Limb (tissue), 2 donors: ENCODE data around the gene NGFR.

Experiments
- DNase-seq, 2 donors: peaks; one replicate each; pipeline ENCODE4 v3.0.0-alpha.2; 2016; ENCODE audit errors: extremely low spot score in 2 of 2

Gene NGFR

DNA sequence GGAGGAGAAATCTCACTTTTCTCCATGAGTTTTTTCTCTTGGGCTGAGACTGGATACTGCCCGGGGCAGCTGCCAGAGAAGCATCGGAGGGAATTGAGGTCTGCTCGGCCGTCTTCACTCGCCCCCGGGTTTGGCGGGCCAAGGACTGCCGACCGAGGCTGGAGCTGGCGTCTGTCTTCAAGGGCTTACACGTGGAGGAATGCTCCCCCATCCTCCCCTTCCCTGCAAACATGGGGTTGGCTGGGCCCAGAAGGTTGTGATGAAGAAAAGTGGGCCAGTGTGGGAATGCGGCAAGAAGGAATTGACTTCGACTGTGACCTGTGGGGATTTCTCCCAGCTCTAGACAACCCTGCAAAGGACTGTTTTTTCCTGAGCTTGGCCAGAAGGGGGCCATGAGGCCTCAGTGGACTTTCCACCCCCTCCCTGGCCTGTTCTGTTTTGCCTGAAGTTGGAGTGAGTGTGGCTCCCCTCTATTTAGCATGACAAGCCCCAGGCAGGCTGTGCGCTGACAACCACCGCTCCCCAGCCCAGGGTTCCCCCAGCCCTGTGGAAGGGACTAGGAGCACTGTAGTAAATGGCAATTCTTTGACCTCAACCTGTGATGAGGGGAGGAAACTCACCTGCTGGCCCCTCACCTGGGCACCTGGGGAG is 19.1 kb downstream of the NGFR start:
- peak in 1 of 2 donors; percentile 53 for DNase-seq

DNA sequence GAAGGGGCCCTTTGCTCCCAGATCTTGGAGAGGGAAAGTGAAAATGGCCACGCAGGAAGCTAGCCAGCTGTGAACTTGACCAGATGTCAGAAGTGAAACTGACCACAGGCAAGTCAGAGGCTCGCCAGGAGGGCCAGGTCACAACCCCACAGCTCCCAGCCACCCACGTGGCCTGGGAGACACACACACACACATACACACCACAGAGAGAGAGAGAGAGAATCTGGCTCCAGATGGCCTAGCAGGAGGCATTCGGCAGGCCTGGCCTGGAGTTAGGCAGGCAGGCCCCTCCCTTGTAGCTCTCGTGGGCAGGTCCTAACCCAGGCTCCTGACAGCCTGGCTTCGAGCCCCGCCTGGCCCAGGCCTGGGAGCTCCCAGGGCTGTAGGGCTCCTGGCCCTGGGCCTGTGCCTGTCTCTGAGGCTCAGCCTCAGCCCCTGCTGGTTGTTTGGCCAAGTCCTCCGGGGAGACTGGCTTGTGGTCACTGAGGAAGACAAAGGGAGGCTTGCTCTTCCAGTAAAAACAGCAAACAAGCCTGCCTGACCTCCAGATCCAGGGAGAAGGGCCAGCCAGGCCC is 20.2 kb downstream of the NGFR start:
- peak; percentile 80 to 90 for DNase-seq

DNA sequence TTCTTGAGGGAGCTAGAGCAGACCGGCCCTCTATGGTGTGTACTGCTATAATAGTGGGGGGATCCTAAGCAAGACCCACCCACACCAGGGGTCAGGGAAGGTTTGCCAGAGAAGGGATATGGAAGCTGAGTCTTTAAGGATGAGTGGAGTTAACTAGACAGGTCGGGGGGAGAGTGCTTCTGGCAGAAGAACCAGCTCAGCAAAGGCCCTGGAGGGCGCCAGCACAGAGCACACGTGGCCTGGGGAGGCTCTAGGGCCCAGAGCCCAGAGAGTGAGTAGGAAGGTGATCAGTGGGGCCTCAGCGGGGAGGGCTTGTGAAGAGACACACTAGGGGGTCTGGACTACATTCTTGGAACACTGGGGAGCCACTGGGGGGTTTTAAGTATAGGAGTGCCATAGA is 21.1 kb downstream of the NGFR start:
- DNase-seq, result peak in 1 of 2 donors; percentile 30

DNA sequence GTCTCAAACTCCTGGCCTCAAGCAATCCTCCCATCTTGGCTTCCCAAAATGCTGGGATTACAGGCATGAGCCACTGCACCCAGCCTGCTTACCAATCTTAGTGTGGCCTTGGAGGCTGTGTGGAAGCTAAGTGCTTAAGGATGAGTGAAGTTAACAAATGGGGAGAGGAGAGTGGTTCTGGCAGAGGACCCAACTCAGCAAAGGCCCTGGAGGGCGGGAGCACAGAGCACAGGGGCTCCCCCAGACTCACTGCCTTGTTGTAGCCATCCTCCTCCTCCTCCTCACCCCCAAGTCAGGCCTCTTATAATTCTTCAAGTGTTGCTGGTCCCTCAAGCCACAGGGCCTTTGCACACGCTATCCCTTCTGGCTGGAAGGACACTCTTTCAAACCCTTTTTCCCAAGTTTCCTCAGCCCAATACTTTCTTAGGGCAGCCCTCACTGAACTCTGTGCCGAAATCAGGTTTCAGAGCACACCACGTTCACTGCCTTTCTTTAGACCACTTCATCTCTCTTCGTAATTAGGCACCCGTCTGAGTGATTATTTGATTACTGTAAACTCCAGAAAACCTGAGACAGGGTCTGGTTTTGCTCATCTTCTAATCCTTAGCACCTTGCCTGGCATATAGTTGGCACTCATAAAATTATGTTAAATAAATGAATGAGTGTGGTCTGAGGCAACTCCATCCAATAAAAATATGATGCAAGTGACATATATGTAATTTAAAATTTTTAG is 23.4 kb downstream of the NGFR start:
- DNase-seq, result no peak

DNA sequence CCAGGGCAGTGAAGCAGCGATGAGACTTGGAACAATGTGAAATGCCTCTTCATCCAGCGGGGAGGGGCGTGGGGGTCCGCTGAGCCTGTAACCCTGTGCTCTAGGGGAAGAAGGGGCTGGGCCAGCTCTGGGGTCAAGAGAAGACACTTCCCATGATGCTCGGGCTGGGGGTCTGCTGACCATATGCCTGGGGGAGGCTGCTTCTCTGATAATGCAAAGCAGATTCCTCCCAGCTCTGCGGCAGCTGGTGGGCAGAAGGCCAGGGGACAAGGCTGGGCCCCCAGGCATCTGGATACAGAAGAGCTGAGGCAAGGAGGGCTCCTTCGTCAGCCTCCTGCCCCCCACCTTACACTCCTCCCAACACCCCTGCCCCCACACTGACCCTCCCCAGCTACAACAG is 24.7 kb downstream of the NGFR start:
- peak; percentile 68 to 74 for DNase-seq

DNA sequence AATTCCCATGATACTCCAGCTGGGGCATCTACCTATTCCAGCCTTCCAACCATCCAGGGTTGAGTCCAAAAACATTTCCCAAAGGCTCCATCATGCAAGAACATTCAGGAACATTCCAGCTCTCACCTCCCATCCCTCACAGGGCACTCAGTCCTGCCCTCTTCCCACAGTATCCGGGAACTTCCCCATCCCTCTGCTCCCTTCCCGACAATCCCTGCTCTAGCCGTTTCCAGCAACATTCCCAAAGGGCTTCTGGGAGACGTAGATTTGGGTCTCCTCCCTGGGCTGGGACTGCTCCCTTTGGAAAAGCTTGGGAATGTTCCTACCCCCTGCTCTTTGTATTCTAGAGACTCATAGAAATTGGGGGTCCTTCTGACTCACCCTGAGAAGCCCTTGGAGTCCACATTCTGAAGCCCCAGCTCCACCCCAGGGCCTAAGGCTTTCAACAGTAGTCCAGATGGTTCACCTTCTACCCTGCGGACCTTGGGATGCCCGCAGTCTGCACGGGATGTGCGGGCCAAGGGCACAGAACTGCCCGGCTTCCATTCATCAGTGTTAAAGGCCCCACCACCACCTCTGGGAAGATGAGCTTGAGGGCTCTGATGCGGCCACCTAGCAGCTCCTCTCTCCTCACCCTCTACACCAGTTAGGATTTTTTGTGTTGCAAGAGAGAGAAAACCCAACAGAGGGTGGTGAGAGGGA is 25.4 kb downstream of the NGFR start:
- peak in 1 of 2 donors; percentile 24 for DNase-seq

DNA sequence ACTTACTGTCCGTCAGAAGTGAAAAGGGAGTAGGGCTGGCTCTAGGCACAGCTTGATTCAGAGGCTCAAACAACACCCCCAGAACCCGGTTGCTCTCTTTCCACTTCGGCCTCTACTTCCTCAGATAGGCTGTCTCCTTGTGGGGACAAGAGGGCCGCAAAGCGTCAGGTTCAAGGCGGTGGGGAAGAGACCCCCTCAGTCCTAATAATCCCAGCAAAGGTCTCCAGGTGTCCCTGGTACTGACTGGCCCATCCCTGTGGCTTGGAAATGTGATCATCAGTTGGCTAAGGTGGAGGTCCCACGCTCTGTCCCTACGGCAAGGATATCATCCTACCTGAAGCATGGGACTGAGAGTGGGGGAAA is 26.0 kb downstream of the NGFR start:
- no peak for DNase-seq

DNA sequence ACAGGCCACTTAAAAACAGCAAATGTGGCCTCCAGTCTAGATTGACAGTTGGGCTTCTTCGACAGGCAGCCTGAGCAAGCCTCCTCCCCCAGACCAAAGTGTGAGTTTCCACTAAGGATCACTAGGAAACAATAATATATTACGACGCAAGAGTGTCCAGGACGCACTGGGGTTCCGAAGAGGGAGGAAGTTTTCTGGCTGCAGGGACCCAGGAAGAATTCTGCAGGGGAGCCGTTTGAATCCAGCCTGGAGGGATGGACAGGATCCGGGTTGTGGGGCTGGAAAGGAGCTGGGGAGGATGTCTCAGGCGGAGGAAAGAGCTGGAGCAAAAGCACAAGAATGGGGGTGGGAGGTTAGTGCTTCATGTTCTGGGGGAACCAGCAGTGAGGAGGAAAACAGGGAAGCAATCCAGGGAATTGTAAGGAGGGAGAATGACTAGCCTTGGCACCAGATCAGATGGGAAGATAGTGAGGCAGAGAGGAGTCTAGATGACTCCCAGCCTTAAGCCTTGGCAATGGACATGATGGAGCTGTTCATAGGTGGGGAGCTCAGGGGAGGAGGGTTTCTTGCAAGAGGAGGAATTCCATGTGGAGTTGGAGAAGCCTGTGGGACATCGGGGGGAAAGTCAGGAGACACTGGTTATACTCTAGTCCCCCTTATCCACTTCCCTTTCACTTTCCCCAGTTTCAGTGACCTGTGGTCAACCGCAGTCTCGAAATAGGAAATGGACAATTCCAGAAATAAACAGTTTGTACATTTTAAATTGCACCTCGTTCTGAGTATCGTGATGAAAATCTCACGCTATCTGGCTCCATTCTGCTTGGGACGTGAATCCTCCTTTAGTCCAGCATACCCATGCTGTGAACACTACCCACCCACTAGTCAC is 26.6 kb downstream of the NGFR start:
- DNase-seq, result peak in 1 of 2 donors; percentile 32

DNA sequence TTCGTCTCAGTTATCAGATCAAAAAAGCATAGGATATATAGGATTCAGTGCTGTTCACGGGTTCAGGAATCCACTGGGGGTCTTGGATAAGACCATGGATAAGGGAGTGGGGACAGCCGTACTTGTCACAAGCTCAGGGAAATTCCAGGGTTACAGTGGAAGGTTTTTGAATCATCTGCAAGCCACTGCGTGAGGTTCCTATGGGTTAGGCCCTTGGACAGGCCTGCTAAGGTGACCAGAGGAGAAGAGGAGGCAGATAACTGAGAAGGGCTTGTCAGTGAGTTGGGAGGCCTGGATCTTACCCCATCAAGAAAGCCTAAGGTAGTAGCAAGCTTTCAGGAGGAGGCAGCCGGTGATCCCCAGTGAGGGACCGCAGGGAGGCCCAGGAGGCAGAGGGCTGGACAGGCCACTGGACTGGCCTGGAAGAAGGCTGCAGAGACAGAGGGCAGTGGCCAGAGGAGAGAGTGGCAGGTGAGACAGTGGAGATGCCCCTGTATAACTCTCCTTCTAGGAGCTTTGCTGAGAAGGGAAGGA is 27.3 kb downstream of the NGFR start:
- no peak for DNase-seq

DNA sequence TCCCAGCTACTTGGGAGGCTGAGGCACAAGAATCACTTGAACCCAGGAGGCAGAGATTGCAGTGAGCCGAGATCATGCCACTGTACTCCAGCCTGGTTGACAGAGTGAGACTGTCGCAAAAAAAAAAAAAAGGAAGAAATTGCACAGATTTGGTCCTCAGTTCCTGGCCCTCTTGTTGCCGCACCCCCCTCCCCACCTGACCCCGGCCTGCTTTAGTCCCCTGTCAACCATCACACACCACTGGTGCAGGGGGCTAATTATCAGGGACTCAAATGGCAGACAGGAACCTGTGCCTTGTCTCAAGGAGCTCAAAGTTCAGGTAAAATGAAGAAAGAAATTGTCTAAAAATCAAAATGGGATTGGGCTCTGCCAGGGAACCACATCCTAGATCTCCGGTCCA is 28.1 kb downstream of the NGFR start:
- DNase-seq, result no peak

DNA sequence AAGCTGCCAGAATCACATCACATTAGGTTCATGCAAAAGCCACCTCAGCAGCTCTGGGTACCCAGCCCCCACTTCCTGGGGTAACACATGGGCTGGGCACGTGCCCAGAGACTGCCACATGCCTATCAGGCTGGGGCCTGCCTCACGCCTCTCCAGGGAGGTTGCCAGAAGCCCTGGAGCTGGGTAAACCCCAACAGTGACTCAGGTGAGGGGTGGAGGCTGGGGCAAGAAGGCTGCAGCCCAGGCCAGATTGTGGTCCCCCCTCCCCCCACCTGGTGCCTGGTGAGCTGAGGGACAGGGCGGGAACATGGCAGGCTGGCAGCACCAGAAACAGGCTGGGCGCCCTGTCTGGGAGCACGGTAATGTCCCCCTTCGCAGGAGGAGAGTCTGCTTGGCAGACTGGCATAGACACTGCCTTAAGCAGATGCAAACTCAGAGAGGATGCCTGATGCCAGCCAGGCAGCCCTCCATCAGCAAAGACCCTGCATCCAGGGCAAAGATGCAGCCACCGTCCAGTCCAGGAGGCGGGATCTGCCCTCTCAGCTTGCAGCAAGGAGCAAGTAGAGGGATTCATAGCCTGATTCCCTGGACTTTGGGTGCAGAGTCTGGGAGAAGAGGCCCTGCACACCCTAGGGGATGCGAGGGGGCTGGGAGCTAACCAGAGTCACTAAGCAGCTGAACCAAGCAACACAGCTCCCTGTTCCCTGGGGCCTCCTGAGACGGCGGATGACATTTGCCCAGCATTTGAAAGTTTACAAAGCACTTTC is 28.8 kb downstream of the NGFR start:
- DNase-seq, result peak in 1 of 2 donors; percentile 44

DNA sequence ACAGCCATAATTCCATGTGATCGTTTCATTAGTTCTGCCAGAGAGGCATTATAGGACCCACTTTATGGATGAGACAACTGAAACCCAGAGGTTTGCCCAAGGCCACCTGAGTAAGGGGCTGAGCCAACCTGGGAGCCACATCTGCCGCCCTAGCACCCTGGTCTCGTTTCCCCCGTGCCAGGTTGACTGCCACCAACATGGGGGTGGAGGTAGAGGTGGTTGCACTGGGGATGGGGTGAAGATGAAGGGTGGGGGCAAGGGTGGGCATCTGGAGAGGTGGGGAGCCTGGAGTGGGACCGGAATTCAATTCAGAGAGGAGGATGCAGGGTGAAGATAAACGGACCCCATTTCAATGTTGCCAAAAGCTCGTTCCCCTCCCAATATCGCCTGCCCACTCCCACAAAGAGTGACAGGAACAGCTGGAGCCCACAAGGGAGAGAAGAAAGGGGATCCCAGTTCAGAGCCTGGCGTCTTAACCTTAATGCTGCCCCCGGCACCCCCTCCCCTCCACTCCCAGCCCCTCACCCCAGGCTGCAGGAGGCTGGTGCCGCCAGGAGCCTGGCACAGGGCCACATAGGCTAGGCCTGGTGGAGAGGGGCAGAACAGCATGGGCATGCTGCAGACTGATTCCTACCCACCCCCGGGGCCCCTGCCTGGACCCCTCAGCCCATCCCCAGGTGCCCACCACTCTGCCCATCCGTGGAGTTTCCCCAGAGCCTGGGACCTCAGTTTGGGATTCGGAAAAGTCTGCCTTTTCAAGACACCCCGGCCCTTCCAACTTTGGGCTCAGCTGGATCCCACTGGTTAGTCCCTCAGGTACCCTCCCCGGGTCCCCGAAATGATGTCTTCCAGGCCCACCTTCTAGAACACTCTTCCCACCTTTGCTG is 29.6 kb downstream of the NGFR start:
- peak in 1 of 2 donors; percentile 37 for DNase-seq

DNA sequence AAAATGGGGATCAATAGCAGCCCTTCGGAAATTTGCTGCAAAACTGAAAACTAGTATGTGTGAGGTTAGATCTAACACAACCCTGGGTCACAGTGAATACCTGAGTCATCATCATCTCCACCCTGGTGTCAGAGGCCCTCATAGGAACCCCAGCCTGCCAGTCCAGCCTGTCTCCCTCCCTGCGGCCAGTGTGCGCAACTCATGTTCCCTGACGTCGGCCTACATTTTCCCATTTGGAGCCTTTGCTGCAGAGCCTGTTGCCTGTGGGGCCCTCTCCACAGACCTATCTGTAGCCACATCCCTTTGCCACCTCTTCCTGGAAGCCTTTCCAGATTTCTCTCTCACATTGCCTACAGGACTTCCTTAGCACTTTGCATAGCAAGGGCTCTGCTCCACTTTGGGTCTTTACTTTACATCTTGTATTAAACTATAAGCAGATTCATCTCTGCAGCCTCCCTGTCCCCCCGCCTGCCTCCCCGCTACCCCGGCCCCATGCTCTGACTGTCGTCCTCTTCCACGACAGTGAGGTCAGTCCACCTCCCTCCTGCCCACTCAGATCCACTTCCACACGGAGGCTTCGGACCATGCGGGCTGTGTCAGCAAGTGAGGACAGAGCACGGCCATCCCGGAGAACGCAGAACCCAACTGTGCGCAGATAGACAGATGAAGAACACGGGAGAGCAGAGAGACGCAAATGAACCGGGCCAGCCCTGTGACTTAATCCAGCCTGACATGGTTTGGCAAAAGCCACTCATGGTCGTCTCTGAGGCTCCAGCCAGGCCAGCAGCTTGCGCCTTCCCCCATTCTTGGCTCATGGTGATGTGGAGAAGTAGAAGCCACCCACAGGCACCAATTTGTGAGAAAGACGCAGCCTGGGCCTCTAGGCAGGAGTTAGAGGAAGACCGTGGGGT is 31.0 kb downstream of the NGFR start:
- DNase-seq, result peak in 1 of 2 donors; percentile 29

DNA sequence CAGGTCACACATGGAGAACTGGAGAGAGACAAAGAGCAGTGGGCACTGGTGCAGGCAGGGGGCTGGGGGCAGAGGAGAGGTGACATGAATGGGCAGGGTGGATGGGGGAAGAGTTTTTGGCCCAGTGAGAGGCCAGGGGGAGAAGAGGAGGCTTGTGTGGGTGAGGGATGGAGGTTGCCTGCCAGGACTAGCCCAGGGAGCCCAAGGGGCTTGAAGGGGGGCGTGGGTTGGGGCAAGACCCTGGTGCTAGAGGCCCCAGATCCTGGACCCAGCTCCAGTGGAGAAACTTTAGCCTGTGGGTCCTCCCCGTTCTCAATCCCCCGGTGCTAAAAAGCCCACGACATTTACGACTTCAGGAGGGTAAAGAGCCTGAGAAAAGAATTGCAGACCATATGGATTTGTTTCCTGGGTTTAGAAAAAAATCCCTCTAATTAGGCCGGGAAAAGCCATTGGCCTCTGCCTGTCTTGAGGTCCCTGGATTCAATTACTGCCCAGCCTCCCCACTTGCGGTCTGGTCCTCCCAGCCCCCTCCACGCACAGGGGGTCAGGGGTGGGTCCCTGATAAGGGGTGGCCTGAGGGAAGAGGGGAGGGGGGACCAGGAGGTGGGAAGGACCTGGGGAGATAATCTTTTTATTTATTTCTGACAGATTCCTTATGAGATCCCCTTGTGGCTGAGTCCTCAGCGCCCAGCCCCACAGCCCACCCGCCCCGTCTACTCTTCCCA is 33.0 kb downstream of the NGFR start:
- peak in 1 of 2 donors; percentile 32 for DNase-seq

DNA sequence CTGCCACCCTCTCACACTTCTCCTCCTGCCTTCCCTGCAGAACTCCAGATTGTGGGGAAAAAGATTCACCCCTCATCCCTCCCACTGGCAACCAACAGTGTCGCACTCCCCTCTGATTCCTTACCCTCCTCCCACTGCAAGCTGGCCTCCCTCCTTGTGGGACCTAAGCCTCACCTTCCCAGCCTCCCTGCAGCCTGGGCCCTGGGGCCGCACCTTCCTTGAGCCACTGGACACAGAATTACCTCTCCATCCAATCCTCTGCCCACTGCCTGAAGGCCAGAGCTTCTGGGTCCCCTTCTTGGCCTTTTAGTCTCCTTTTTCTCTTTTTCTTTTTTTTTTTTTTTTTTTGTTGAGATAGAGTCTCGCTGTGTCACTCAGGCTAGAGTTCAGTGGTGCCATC is 33.9 kb downstream of the NGFR start:
- no peak for DNase-seq

DNA sequence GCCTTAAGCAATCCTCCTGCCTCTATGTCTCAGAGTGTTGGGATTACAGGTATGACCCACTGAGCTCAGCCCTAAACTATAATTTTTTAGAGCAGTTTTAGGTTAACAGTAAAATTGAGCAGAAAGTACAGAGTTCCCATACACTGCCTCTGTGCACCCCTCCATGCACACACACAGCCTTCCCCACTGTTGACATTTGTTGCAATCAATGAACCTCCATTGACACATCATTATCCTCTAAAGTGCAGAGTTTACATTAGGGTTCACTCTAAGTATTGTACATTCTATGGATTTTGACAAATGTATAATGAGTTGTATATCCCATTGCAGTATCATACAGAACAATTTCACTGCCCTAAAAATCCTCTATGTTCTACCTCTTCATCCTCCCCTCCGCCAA is 35.0 kb downstream of the NGFR start:
- DNase-seq, result no peak

DNA sequence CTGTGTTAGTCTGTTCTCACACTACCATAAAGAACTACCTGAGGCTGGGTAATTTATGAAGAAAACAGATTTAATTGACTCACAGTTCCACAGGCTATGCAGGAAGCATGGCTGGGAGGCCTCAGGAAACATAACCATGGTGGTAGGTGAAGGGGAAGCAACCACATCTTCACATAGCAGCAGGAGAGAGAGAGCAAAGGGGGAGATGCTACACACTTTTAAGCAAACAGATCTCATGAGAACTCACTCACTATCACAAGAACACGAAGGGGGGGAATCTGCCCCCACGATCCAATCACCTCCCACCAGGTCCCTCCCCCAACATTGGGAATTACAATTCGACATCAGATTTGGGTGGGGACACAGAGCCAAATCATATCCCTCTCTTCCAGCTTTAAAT is 48.8 kb downstream of the NGFR start:
- DNase-seq, result no peak
